GM21737 (cell line): ENCODE measurements around the gene ENOX1.

ENCODE experiments used
- ATAC-seq: cut with Tn5 transposase; IDR thresholded peaks from one replicate; pipeline ENCODE4 v1.9.1; 2021; ENCODE audit warnings: mild to moderate bottlenecking, moderate library complexity; ENCODE audit not compliant: unreplicated experiment

ENOX1 gene

DNA sequence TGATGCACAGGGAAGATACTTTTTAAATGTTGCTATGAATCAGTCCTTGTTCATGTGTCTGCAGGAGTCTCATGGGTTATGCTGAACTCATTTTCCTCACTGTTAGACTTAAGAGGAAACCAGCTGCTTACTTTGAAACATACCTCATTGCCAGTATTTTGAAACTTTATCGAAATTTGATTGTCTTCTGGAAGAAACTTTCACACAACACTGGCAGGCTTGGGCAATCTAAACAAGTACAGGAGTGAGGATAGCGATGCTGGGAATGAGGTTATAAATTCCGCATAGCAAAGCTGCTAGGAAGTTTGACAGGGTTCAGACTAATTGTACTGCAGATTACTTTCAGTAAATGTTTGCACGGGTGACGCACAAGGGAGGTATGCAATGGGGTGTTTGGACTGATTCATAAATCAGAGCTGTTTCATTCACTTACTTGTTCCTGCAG is 517.7 kb downstream of the ENOX1 start:
- no peak for ATAC-seq

DNA sequence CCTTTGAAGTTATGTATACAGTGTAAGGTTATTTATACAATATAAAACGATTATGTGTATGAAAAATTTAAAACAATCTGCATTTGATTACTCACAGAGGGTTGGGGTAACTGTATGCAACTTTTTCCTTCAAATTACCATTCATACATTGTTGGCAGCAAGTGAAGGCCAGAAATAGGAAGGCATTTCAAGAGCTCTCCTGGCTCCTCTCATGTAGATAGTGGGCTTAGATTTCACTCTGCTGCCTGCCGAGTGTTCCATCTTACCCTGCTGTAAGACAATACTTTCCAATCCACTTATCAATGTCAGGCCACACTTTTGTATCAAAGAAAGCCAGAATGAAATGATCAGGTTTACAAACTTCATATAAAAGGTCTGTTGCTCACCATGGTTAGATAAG is 518.1 kb downstream of the ENOX1 start:
- ATAC-seq, result no peak

DNA sequence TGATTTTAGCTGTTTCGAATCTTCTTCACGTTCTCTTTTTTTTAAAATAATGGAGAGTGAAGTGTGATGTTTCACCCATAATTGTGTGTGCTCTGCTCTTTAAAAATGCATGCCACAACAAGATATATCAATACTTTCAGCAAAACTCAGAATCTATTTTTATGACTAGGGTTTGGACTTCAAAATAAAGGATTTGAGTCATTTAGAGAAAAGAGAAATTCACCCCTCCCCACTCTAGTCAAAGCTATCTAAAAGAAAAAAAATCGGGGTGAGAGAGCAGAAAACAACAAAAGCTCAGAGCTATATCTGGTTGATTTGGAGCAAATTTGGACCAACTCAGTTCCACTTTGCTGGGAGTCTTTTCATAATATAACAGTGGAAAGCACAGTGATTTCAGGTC is 518.9 kb downstream of the ENOX1 start:
- ATAC-seq, result no peak

DNA sequence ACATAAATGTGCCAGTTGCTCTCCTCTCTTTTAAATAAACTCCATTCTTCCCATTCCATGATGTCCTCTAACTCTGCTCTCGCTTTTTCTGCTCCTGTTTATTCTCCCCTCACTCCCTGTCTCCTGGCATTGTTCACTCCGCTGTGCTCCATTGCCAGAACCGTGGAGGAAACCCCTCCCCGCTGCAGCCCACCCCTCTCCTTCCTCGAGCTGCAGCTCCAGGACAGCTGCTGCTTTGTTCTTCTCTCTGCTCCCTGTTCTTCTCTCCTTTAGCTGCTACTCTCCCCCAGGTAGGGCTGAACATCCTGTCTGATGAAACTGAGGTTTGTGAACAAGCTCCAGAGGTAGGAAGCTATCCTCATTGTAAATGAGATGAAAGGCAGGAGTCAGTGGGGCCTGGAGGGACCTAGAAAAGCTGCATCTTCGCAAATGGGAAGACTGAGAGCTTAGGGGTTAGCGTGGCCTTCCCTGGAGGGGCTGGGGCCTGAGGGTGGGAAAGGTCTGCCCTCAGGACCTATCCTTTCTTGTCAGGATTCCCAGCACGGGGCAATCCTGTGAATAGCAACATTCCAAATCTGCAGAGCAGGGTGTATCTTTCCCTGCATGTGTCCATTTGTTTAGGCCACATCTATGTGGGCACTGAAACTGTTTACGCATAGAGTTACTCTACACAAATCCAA is 519.7 kb downstream of the ENOX1 start:
- no peak for ATAC-seq

DNA sequence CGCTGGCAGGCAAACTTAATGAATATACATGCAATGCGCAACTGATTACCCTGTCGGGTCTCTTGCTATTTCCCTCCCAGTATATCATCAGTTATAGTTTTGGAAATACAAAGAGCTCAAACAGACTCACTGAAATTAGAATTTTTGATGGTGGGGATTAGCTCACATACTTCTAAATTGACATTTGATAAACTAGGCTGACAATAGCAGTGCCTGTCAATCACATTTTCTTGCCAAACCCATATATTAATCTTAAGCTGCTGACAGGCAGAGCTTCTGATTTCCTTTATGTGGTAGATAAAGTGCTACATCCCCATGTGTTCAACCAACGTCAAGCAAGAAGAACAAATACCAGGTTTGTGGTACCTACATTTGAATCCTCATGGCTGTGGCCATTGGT is 521.7 kb downstream of the ENOX1 start:
- no peak for ATAC-seq

DNA sequence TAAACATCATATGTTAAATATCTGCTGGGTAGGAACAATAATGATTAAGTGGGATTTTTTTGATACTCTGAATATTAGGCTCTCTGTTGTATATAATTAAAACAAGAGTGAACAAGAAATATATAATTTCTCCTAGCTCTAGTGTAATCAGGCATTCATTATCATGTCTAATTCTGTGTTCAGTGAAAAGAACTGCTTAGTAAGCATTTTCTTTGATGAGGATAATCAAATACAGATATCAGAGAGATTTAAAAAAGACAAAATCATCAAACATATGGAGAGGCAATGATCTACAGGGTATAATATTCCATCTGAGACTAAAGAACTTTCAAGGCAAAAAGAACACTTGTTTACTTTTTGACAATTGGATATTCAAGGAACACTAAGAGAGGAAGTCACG is 522.3 kb downstream of the ENOX1 start:
- ATAC-seq, result no peak

DNA sequence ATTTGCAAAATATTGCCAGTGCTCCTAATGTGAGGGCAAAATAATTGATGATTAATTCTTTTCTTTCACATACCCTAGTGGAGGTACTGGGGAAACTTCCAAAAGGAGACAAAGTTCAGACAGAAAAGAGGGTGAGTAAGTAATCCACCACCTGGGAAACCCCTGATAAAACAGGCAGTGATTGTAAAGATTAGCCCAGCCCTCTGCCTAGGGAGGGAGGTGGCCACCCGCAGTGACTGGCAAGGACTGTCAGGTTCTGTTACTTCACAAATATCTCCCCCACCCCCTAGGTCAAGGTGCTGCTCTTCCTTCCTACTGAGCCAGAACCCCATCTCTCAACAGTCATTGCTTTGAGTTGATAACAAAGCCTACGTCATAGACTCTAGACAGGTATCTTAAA is 523.7 kb downstream of the ENOX1 start:
- ATAC-seq, result no peak

DNA sequence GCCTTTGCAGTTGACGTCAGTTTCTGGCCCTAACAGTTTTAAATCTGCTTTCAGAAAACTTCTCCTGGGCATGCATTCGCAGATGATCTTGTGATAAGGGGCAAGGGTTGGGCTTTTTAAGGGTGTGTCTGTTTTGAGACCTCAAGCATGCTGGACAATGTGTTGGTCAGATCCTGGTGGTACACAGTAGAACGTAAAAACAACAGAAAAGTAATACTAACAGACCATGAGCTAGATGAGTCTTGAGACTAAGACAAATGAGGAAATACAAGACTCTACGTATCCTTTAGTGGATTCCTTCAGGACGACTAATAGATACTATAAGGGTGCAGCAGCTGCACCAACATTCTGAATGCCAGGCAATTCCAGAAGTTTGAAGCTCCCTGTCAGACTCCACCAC is 525.8 kb downstream of the ENOX1 start:
- ATAC-seq, result no peak

DNA sequence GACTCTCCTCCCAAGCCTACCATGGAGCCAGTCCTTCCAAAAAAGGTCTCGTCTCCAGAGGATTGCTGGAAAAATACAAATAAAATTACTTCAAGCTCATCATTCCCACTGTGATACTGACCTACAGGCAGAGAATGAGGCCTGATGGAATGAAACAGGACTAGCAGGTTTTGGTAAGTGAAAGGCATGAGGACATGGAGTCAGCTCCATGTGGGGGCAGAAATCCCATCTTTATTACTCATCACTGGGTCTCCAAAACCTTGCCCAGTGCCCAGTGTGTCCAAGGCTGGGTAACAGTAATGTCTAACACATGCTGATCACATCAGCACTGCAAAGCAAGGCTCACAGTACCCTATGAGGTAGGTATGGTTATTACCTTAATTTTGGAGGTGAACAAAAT is 528.0 kb downstream of the ENOX1 start:
- ATAC-seq, result no peak

DNA sequence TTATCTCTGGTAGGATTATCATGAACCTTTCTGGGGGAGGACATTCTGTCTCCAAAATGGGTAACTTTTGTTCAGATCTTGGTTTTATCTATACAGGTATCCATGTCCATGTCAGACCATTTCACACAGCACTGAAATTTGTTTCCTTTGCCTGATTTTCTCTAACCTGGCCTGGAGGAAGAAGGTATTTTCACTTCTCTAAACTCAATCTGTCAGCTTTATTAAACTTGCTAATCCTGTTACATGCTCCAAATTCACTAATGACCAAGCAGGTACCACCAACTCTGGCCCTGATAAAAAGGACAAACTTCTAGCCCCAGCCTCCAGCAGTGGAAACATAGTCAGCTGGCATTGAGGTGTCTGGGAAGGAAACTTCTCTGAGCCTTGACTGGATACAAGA is 529.0 kb downstream of the ENOX1 start:
- ATAC-seq, result no peak

DNA sequence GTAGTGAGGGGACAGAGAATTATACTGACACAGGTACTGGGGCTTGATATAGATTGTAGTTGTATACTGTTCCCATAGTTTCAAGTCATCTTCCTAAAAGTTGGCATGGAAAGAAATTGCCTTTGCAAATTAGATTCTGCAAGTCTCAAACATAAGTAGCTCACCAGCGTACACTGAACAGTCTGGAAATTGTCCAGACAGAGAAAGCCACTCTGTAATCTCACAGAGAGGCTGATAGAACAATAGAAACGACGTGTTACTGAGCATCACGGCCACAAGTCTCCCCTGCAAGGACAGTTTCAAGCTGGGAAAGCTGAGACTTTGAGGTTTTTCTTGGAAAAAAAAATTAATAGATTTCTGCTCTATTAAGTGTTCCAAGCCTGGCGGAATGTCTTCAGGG is 534.8 kb downstream of the ENOX1 start:
- no peak for ATAC-seq

DNA sequence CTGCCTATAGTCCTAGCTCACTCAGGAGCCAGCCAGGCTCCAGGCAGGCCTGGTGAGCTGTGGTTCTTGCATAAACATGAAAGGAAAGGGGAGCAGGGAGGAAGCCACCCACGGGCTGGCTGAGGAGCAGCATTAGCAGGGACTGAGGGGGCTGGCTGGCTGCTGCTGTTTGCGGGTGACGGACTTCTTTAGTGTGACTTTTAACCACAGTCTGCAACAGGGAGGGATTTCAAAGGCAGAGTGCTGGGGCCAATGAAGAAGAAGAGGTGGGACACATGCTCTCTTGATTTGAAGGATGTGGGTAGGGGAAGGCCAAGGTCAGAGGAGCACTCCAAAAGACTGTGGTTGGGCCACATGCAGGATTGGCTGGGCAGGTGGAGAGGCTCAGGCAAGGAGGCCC is 540.4 kb downstream of the ENOX1 start:
- ATAC-seq, result no peak

DNA sequence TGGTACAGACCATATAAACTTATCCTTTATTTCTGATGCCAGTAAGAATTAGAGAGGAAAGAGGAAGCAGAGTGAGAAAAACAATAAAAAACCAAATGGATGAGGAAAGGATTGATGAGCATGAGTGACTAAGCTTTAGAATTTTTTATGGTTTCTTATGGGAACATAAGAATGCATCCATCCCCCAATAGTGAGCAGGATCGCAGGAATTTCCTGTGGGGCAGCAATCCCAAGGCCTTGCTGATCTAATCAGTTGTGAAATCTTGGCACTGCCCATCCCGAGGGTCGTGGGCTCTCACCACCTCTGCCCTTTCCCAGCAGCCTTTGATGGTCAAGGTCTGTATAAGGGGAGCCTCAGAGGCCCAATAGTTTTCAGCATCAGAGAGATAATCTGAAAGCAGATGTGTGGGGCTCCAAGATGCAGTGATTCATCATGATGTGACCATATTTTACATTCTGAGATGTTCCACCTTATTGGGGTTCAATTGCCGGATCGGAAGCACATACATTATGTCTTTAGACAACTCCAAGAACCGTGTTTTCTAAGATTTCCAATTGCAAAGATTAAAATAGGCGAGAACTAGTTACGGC is 541.3 kb downstream of the ENOX1 start:
- ATAC-seq, result no peak

DNA sequence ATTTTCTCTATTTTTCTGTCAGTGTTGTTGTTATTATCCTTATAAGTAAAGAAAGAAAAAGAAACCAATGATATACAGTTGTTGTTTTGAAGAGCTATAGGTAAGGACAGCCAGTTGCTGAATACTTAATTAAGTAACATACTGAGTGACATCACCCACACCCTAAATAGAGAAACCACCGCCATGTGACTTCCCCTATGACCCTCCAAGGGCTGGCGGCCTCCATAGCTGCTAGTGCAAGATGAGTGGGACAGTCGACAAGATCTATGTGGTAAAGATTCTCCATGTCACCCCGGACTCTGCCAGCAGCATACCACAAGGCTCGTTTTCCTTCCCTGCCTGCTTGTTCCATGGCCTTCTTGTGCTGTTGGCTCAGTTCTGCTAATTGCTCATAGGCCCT is 542.3 kb downstream of the ENOX1 start:
- no peak for ATAC-seq

DNA sequence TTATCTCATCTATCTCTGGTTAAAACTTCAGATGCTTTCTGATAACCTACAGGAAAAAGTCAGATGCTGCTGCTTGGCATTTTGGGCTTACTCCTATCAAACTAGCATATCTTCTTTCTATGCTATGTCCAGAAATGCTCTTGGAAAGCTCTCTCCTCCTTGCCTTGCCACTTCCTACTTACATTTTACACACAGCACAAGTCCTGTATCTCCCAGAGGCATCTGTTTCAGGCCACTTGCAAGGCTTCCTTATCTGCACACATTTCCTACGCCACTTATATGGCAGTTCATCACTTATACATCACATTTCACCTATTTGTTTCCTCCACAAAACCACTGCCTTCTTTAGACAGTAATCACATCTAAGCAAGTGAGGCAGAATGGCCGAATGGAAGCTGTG is 543.1 kb downstream of the ENOX1 start:
- no peak for ATAC-seq

DNA sequence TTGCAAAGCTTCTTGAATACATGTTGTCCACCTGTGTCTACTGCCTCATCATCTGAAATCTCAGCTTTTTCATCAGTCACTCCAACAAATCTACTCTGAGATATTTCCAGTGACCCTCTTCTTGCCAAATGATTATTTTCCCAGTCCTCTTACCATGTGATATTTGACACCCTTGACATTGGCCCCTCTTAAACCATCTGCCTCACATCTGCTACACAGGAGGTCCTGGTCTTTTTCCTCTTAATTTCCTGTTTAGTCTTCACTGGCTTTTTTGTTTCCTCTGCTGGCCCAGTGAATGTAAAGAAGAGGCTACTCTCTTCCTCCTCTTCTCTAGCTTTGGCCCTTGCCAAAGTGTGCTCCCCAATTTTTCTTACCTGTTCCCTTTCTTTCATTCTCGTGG is 544.7 kb downstream of the ENOX1 start:
- ATAC-seq, result no peak

DNA sequence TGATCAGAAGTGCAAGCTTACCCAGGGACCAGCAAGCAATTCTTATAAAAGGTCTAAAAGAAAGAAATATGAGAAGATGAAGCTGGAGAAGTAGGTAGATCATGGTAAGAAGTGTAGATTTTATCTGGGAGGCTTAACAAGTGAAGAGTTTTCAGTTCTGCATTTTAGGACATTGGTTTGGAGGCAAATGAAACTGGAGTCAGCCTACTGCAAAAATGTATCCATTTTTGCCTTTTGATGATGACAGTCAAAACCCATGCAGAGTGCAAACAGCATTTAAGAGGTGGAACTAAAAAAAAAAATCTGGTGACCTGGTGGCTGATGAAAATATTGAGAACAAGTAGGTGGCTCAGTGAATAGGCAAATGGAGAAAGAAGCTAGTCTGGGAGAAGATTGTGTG is 546.5 kb downstream of the ENOX1 start:
- no peak for ATAC-seq

DNA sequence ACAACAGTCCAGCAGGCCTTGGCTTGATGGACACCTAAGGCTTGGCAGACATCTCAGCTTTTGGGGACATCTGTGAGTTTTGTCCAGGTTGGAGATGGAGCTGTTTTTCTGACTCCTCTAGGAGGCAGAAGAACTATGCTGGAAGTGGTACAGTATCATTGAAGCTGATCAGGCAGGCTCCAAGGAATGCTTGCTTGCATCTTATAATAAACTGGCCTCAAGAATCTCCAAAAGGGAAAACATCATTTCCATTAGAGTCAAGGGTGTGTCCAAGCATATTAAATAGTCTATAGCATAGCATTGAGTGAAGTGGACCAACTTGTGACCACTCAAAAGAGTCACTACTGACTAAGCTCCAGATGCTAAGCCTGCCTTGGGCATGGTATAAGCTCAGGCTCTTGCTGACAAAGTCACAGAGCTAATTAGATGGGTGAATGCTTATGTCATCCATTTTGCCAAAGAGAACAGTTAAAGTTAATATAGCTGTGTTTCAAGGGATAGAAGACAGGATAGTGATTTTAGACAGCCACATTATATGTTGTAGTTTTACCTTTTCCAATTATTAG is 547.4 kb downstream of the ENOX1 start:
- ATAC-seq, result no peak

DNA sequence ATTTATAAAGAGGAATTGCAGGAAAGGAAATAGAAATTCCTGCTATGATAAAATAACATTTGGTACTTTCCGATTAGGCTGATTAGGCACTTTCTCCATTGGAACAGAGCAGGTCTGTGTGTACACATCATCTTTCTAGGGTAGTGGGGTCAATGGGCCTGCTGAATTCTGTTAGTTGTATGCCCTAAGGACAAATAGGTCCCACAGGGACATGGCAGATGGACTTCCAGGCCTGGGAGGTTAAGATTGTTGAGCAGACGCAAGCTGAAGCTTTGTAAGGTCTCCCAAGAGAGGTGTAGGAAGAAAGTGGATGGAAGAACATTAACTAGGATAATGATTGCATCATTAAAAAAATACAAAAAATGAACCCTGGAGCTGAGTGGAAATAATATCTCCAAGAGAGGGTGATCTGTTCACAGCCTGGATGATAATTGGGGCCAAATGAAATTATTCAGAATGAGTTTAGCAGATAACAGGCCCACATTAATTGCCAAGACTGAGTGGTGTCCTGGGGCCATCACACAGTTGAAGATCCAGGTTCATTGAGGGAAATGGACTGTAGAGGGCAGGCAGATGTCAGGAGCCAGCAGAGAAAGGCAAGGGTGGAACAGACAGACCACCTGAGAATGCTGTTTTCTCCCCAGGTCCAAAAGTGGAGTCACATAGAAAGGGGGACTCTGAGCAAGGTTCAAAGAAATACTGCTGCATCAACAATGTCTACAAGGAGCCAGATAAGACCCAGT is 548.3 kb downstream of the ENOX1 start:
- no peak for ATAC-seq

DNA sequence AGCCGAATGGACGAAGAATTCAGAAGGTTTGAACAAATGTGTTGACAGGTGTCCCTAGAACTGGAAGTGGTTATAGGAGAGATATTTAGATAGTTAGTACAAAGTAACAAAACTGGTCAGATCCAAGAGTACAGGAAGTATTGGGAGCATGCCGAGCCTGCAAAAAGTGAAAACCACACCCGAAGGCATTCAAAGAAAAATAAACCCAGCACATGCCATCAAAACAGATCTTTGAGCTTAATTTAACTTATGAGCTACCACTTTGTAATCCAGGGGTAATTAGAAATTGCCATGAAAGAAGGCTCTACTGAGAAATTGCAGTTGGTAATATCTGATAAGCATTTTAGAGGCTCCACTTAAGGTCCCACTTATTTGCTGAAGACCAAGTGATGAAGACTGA is 549.2 kb downstream of the ENOX1 start:
- no peak for ATAC-seq

DNA sequence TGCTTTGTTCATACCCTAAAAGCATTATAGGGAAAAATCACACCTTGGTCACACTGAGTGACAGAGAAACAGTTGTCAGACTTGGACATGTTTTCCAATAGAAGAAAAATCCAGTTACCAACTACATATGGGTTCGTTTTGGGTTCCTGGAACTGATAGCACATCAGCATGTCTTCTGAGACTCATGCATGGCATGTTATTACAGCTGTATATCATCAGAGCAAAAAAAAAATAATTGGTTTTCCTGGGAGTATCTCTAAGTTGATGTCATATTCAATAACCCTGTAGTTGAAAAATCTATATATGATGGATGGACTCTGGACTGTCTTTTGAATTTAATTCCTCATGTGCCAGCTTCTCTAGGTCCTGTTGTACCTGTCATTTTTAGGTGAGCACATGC is 551.7 kb downstream of the ENOX1 start:
- no peak for ATAC-seq

DNA sequence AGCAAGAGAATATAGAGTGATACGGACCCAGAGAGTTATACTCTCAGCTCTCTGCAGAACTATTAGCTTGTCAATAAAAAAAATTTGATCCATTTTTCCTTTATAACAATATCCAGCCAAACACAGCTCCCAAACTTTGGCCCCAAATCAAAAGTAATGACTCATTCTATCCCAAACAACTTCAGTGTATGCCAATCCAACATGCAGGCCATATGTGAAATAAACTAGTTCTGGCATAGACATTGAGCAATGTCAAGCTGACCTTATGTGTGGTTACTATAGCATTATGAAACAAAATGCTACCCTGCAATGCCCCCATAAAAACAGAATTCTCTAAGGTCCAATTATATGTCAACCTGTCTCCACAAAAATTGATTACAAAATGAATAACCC is 553.9 kb downstream of the ENOX1 start:
- no peak for ATAC-seq
